ENCODE data around the gene EHF.
"Not testable (repeated sequence)": the region's sequence is repeated elsewhere in the genome, so short reads cannot be mapped to it uniquely, and the experiment has no call there.

Gene EHF

GRCh38 chr11:34589177-34589576, 31.7 kb upstream of the EHF start:
- not testable (repeated sequence) for H3K27ac Mint-ChIP-seq (ENCODE audit: low read depth); H3K36me3 Mint-ChIP-seq (ENCODE audit: insufficient read depth)
- peaks cover 59% of the 10 kb centered on the region for H3K27me3 Mint-ChIP-seq

GRCh38 chr11:34593085-34593484, 27.8 kb upstream of the EHF start:
- peaks cover 5% of the 10 kb centered on the region for H3K9me3 Mint-ChIP-seq
- no peaks in the 10 kb centered on the region for H3K4me1 Mint-ChIP-seq
- no peaks in the 10 kb centered on the region for H3K36me3 Mint-ChIP-seq (ENCODE audit: insufficient read depth)
- peaks cover 60% of the 10 kb centered on the region for H3K27me3 Mint-ChIP-seq
- H3K27ac Mint-ChIP-seq (ENCODE audit: low read depth): no peak overlapping the region
- H3K4me3 Mint-ChIP-seq: no peak overlapping the region
- ATAC-seq (replicated peaks; ENCODE audit: extremely low read depth, poor library complexity, severe bottlenecking): no peak
- DNase-seq (ENCODE audit: low spot score in 2 of 2): no peak

More at GRCh38 chr11:34589177-34589576, 31.7 kb upstream of the EHF start:
- H3K9me3 Mint-ChIP-seq; ATAC-seq (replicated peaks; ENCODE audit: extremely low read depth, poor library complexity, severe bottlenecking); H3K4me3 Mint-ChIP-seq; DNase-seq (ENCODE audit: low spot score in 2 of 2); H3K4me1 Mint-ChIP-seq: not testable (repeated sequence)

GRCh38 chr11:34594603-34595002, 26.3 kb upstream of the EHF start:
- no peak for ATAC-seq (replicated peaks; ENCODE audit: extremely low read depth, poor library complexity, severe bottlenecking)
- no peak for DNase-seq (ENCODE audit: low spot score in 2 of 2)
- Mint-ChIP-seq H3K9me3 (peaks cover 5% of the 10 kb centered on the region), H3K27me3 (peaks cover 50% of the 10 kb centered on the region), H3K4me1 (peaks cover 5% of the 10 kb centered on the region), H3K27ac (ENCODE audit: low read depth) (no peak overlapping the region), H3K4me3 (no peak overlapping the region), H3K36me3 (ENCODE audit: insufficient read depth) (no peaks in the 10 kb centered on the region)

- Mint-ChIP-seq H3K4me3 (no peak overlapping the region), H3K27me3 (peaks cover 50% of the 10 kb centered on the region), H3K4me1 (peaks cover 13% of the 10 kb centered on the region), H3K9me3 (peaks cover 5% of the 10 kb centered on the region), H3K36me3 (ENCODE audit: insufficient read depth) (no peaks in the 10 kb centered on the region), H3K27ac (ENCODE audit: low read depth) (no peak overlapping the region)
- ATAC-seq (replicated peaks; ENCODE audit: extremely low read depth, poor library complexity, severe bottlenecking) (no peak), DNase-seq (ENCODE audit: low spot score in 2 of 2) (no peak)
Observed at GRCh38 chr11:34595391-34595790, 25.5 kb upstream of the EHF start.

GRCh38 chr11:34595960-34596644, 24.8 kb upstream of the EHF start:
- peaks cover 5% of the 10 kb centered on the region for H3K9me3 Mint-ChIP-seq
- H3K4me1 Mint-ChIP-seq: peaks cover 16% of the 10 kb centered on the region
- no peak for ATAC-seq (replicated peaks; ENCODE audit: extremely low read depth, poor library complexity, severe bottlenecking)
- H3K4me3 Mint-ChIP-seq: no peak overlapping the region
- H3K27ac Mint-ChIP-seq (ENCODE audit: low read depth): no peak overlapping the region
- peaks cover 45% of the 10 kb centered on the region for H3K27me3 Mint-ChIP-seq
- DNase-seq (ENCODE audit: low spot score in 2 of 2): no peak
- no peaks in the 10 kb centered on the region for H3K36me3 Mint-ChIP-seq (ENCODE audit: insufficient read depth)

- H3K4me1 Mint-ChIP-seq: peaks cover 16% of the 10 kb centered on the region
- ATAC-seq (replicated peaks; ENCODE audit: extremely low read depth, poor library complexity, severe bottlenecking): no peak
- H3K4me3 Mint-ChIP-seq: no peak overlapping the region
- H3K9me3 Mint-ChIP-seq: no peaks in the 10 kb centered on the region
- peaks cover 15% of the 10 kb centered on the region for H3K27me3 Mint-ChIP-seq
- H3K36me3 Mint-ChIP-seq (ENCODE audit: insufficient read depth): no peaks in the 10 kb centered on the region
- DNase-seq (ENCODE audit: low spot score in 2 of 2): no peak
- peak overlapping the region; percentile 66 for H3K27ac Mint-ChIP-seq (ENCODE audit: low read depth)
Observed at GRCh38 chr11:34599406-34599945, 21.4 kb upstream of the EHF start.

GRCh38 chr11:34600339-34601084, 20.4 kb upstream of the EHF start:
- DNase-seq (ENCODE audit: low spot score in 2 of 2) (no peak), ATAC-seq (replicated peaks; ENCODE audit: extremely low read depth, poor library complexity, severe bottlenecking) (no peak)

GRCh38 chr11:34601085-34601444, 19.8 kb upstream of the EHF start:
- DNase-seq (ENCODE audit: low spot score in 2 of 2): no peak
- peaks cover 7% of the 10 kb centered on the region for H3K27me3 Mint-ChIP-seq
- no peaks in the 10 kb centered on the region for H3K36me3 Mint-ChIP-seq (ENCODE audit: insufficient read depth)
- H3K27ac Mint-ChIP-seq (ENCODE audit: low read depth): no peak overlapping the region
- peaks cover 16% of the 10 kb centered on the region for H3K4me1 Mint-ChIP-seq
- no peak overlapping the region for H3K4me3 Mint-ChIP-seq
- no peaks in the 10 kb centered on the region for H3K9me3 Mint-ChIP-seq
- no peak for ATAC-seq (replicated peaks; ENCODE audit: extremely low read depth, poor library complexity, severe bottlenecking)

More at GRCh38 chr11:34600339-34601084, 20.4 kb upstream of the EHF start:
- Mint-ChIP-seq H3K27ac (ENCODE audit: low read depth) (no peak overlapping the region), H3K36me3 (ENCODE audit: insufficient read depth) (no peaks in the 10 kb centered on the region), H3K4me3 (no peak overlapping the region), H3K4me1 (peaks cover 16% of the 10 kb centered on the region), H3K27me3 (peaks cover 12% of the 10 kb centered on the region), H3K9me3 (no peaks in the 10 kb centered on the region)

- Mint-ChIP-seq H3K9me3 (no peaks in the 10 kb centered on the region), H3K4me1 (peaks cover 16% of the 10 kb centered on the region), H3K27ac (ENCODE audit: low read depth) (no peak overlapping the region), H3K4me3 (no peak overlapping the region), H3K27me3 (peaks cover 1% of the 10 kb centered on the region), H3K36me3 (ENCODE audit: insufficient read depth) (no peaks in the 10 kb centered on the region)
- ATAC-seq (replicated peaks; ENCODE audit: extremely low read depth, poor library complexity, severe bottlenecking) (no peak), DNase-seq (ENCODE audit: low spot score in 2 of 2) (no peak)
Observed at GRCh38 chr11:34601609-34602008, 19.3 kb upstream of the EHF start.

GRCh38 chr11:34602245-34602644, 18.6 kb upstream of the EHF start:
- no peak for ATAC-seq (replicated peaks; ENCODE audit: extremely low read depth, poor library complexity, severe bottlenecking)
- H3K4me3 Mint-ChIP-seq: no peak overlapping the region
- H3K27ac Mint-ChIP-seq (ENCODE audit: low read depth): no peak overlapping the region
- H3K27me3 Mint-ChIP-seq: no peaks in the 10 kb centered on the region
- DNase-seq (ENCODE audit: low spot score in 2 of 2): no peak
- H3K9me3 Mint-ChIP-seq: no peaks in the 10 kb centered on the region
- peaks cover 3% of the 10 kb centered on the region for H3K36me3 Mint-ChIP-seq (ENCODE audit: insufficient read depth)
- H3K4me1 Mint-ChIP-seq: peaks cover 16% of the 10 kb centered on the region

- no peak for ATAC-seq (replicated peaks; ENCODE audit: extremely low read depth, poor library complexity, severe bottlenecking)
- H3K4me3 Mint-ChIP-seq: no peak overlapping the region
- peaks cover 16% of the 10 kb centered on the region for H3K4me1 Mint-ChIP-seq
- no peak overlapping the region for H3K27ac Mint-ChIP-seq (ENCODE audit: low read depth)
- H3K27me3 Mint-ChIP-seq: no peaks in the 10 kb centered on the region
- peaks cover 3% of the 10 kb centered on the region for H3K36me3 Mint-ChIP-seq (ENCODE audit: insufficient read depth)
- DNase-seq (ENCODE audit: low spot score in 2 of 2): no peak
- H3K9me3 Mint-ChIP-seq: no peaks in the 10 kb centered on the region
Observed at GRCh38 chr11:34603129-34604001, 17.5 kb upstream of the EHF start.

- peaks cover 3% of the 10 kb centered on the region for H3K36me3 Mint-ChIP-seq (ENCODE audit: insufficient read depth)
- H3K9me3 Mint-ChIP-seq: no peaks in the 10 kb centered on the region
- DNase-seq (ENCODE audit: low spot score in 2 of 2) (no peak), ATAC-seq (replicated peaks; ENCODE audit: extremely low read depth, poor library complexity, severe bottlenecking) (no peak)
- H3K27me3 Mint-ChIP-seq: no peaks in the 10 kb centered on the region
- H3K4me1 Mint-ChIP-seq: peaks cover 15% of the 10 kb centered on the region
- no peak overlapping the region for H3K4me3 Mint-ChIP-seq
- no peak overlapping the region for H3K27ac Mint-ChIP-seq (ENCODE audit: low read depth)
Observed at GRCh38 chr11:34604145-34604544, 16.7 kb upstream of the EHF start.
